Panc1 (cell line): ENCODE measurements around the gene AKT3.

Experiments
- TF ChIP-seq, protein P1 (sequence below): fragments of 450-650 bp; IDR thresholded peaks from 2 replicates; pipeline ENCODE4 v1.5.1; 2017; ENCODE audit warnings: mild to moderate bottlenecking
- TF ChIP-seq, protein P2 (sequence below), 2 experiments: IDR thresholded peaks; 2 replicates each; pipeline ENCODE4 v1.6.1; 2011 to 2012; ENCODE audit warnings: low read depth in 2 of 2, control low read depth in 1 of 2, low read length in 1 of 2, mild to moderate bottlenecking in 1 of 2, moderate library complexity in 1 of 2; ENCODE audit not compliant: insufficient read depth in 1 of 2

DNA sequence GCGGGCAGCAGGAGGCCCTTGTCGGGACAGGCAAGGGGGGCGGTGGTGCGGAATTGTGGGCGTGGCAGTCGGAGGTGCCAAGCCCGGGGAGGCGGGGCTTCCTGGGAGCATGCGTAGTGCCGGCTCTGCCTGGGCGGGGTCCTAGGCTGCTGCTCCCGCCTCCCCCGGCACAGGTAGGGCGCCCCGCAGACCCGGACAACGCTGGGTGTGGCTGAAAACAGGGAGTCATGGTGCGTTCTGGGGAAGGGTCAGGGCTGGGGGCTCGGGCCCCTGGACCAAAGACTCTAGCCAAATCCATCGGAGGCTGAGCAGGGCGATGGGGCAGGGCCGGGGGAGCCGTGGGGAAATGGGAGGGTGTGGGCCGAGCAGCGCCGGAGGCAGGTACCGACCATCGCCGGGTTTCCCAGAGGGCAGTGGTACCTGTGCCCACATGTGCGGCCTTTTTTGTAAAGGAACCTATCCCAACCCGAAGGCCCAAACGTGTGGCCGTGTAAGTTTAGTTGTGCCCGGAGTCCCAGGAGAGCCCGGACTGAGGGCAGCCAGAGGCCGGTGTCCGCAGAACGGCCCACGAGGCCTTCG is 362.3 kb downstream of the AKT3 start:
- TF ChIP-seq, protein P1, sequence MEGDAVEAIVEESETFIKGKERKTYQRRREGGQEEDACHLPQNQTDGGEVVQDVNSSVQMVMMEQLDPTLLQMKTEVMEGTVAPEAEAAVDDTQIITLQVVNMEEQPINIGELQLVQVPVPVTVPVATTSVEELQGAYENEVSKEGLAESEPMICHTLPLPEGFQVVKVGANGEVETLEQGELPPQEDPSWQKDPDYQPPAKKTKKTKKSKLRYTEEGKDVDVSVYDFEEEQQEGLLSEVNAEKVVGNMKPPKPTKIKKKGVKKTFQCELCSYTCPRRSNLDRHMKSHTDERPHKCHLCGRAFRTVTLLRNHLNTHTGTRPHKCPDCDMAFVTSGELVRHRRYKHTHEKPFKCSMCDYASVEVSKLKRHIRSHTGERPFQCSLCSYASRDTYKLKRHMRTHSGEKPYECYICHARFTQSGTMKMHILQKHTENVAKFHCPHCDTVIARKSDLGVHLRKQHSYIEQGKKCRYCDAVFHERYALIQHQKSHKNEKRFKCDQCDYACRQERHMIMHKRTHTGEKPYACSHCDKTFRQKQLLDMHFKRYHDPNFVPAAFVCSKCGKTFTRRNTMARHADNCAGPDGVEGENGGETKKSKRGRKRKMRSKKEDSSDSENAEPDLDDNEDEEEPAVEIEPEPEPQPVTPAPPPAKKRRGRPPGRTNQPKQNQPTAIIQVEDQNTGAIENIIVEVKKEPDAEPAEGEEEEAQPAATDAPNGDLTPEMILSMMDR, result no peak
- TF ChIP-seq, protein P2, sequence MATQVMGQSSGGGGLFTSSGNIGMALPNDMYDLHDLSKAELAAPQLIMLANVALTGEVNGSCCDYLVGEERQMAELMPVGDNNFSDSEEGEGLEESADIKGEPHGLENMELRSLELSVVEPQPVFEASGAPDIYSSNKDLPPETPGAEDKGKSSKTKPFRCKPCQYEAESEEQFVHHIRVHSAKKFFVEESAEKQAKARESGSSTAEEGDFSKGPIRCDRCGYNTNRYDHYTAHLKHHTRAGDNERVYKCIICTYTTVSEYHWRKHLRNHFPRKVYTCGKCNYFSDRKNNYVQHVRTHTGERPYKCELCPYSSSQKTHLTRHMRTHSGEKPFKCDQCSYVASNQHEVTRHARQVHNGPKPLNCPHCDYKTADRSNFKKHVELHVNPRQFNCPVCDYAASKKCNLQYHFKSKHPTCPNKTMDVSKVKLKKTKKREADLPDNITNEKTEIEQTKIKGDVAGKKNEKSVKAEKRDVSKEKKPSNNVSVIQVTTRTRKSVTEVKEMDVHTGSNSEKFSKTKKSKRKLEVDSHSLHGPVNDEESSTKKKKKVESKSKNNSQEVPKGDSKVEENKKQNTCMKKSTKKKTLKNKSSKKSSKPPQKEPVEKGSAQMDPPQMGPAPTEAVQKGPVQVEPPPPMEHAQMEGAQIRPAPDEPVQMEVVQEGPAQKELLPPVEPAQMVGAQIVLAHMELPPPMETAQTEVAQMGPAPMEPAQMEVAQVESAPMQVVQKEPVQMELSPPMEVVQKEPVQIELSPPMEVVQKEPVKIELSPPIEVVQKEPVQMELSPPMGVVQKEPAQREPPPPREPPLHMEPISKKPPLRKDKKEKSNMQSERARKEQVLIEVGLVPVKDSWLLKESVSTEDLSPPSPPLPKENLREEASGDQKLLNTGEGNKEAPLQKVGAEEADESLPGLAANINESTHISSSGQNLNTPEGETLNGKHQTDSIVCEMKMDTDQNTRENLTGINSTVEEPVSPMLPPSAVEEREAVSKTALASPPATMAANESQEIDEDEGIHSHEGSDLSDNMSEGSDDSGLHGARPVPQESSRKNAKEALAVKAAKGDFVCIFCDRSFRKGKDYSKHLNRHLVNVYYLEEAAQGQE (IDR thresholded peaks at IDR 0.05; ENCODE audit: insufficient read depth in 1 of 2, low read depth in 2 of 2, low read length in 1 of 2), result no peak
